Esophagus squamous epithelium (tissue), 4 donors: ENCODE measurements around the gene RIPK4.

Source experiments
- POLR2A ChIP-seq, 4 donors: fragments of 450-650 bp; IDR thresholded peaks; one replicate each; pipeline ENCODE4 v1.6.1; 2017; ENCODE audit warnings: antibody characterized with exemption in 4 of 4, mild to moderate bottlenecking in 4 of 4, moderate library complexity in 3 of 4
- TF ChIP-seq, protein P1 (sequence below), 6 experiments: fragments of 450-650 bp in 4 of 6; fragments of 200-600 bp in 2 of 6; sonication (generic) in 2 of 6; IDR thresholded peaks; one replicate each; pipeline ENCODE4 v1.5.1; 2016 to 2019; ENCODE audit warnings: antibody characterized with exemption in 6 of 6, mild to moderate bottlenecking in 4 of 6, moderate library complexity in 4 of 6

DNA sequence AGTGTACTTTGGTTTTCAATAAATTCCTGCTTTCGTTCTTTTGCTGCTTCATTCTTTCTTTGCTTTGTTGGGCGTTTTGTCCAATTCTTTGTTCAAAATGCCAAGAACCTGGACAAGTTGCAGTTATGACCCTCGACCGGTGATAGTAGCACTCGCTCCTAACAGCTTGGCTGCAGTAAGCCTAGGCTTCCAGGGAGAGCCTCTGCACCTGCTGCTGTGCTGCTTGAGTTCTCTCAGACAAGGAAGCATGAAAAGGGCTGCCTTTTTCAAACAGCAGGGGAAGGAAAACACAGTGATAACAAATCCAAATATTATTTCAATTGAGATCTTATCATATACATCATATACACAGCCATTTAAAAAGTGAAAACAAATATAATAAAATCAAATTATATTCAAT is 12.8 kb upstream of the RIPK4 start:
- TF ChIP-seq, protein P1, sequence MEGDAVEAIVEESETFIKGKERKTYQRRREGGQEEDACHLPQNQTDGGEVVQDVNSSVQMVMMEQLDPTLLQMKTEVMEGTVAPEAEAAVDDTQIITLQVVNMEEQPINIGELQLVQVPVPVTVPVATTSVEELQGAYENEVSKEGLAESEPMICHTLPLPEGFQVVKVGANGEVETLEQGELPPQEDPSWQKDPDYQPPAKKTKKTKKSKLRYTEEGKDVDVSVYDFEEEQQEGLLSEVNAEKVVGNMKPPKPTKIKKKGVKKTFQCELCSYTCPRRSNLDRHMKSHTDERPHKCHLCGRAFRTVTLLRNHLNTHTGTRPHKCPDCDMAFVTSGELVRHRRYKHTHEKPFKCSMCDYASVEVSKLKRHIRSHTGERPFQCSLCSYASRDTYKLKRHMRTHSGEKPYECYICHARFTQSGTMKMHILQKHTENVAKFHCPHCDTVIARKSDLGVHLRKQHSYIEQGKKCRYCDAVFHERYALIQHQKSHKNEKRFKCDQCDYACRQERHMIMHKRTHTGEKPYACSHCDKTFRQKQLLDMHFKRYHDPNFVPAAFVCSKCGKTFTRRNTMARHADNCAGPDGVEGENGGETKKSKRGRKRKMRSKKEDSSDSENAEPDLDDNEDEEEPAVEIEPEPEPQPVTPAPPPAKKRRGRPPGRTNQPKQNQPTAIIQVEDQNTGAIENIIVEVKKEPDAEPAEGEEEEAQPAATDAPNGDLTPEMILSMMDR (IDR thresholded peaks at IDR 0.05): no peak
- TF ChIP-seq POLR2A (IDR thresholded peaks at IDR 0.05): no peak
